HG03457 (cell line): ENCODE results near the gene ROBO2.

ENCODE experiments used
- ATAC-seq: cut with Tn5 transposase; IDR thresholded peaks from one replicate; pipeline ENCODE4 v1.9.1; 2021; ENCODE audit warnings: moderate number of reproducible peaks; ENCODE audit not compliant: unreplicated experiment

The ROBO2 gene

GRCh38 chr3:77321646-77322045, 281.7 kb downstream of the ROBO2 start:
- no peak for ATAC-seq

- no peak for ATAC-seq
Measured at GRCh38 chr3:77323626-77324025, 283.7 kb downstream of the ROBO2 start.

DNA sequence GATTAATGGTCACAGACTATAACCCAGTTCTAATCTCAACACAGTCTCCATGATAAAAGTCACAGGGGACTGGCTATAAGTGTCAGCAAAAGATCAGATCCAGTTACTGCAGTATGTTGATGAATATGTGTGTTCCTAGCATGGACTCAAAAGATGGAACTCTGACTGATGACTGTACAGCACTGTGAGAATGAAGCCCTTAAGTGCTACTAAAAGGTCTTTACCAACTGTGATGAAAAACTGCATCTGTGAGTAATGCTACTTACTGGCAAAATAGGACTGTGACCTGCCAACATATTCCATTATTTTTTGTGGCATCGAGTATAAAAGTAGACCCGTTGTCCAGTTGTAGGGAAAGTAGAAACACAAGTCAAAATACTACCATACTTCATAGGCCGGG, 284.2 kb downstream of the ROBO2 start:
- no peak for ATAC-seq

DNA sequence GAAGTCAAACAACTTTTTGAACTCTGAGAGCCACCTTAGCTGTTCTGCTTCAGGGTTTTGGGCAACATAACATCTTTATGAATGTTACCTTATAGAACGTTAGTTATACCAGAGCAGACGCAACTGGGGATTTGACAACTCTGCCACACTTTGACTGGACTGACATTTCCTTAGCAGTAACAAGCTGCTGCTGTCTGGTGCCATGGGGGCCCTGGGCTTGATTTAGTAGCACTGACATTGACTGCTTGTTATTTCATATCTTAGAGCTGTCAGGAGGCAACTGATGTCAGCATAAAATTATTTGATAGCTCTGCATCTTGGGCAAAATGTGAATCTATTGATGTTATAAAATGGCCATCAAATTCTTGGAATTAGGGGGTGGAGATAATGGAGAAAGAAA, 285.4 kb downstream of the ROBO2 start:
- no peak for ATAC-seq

DNA sequence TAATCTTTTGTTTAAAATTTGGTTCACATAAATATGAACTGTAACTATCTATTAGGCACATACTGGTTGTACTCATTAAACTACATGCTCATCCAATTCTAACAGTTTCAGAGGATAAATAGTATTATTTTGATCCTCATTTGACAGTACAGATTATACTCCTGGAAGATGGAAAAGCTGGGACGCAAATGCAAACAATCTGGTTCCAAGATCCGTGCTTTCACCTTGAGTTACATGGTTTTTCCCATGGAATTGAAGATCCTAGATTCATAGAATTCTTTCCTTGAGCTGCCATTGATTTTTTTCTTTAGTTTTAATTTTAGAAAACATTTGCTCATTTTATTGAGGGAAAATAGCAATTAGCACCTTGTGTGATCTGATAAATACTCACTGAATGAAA, 285.8 kb downstream of the ROBO2 start:
- ATAC-seq: no peak

- no peak for ATAC-seq
Measured at GRCh38 chr3:77326586-77326985, 286.7 kb downstream of the ROBO2 start.

DNA sequence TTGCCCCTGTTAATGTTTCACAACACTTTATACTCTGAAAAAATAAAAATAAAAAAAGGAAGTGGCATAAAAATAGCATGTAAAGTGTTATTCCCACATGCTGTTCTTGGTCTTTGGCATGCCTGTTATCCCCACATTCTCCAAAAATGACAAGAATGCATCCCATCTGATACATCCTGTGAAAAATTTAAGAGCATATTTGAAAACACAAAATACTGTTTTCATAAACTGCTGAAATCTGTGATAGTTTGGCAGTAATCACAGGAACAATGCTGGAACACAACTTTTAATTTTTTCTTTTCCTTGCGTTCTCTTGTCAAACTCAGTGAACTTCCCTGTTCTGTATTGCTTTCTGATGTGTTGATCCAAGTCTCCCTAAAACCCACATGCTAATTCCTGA, 288.8 kb downstream of the ROBO2 start:
- ATAC-seq: no peak

GRCh38 chr3:77329116-77329515, 289.2 kb downstream of the ROBO2 start:
- no peak for ATAC-seq

- no peak for ATAC-seq
Measured at GRCh38 chr3:77338195-77338594, 298.3 kb downstream of the ROBO2 start.

- ATAC-seq: no peak
Measured at GRCh38 chr3:77342027-77342426, 302.1 kb downstream of the ROBO2 start.

GRCh38 chr3:77342688-77343087, 302.8 kb downstream of the ROBO2 start:
- no peak for ATAC-seq

DNA sequence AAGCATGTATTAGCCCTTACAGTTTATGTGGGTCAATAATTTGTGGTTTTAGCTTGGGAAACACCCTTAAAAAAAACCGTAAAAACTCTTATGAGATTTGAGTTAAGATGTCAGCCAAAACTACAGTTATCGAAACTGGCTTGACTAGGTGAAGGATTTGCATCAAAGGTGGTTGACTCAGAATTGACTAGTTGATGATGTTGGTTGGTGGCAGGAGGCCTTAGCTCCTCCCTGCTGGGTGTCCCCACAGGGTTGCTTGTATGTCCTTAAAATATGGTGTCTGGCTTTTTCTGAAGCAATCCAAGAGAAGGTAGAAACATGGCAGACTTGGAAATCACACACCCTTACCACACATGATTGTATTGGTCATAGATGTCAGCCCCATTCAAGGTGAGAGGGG, 305.1 kb downstream of the ROBO2 start:
- ATAC-seq: no peak

GRCh38 chr3:77348244-77348855, 308.5 kb downstream of the ROBO2 start:
- no peak for ATAC-seq

- ATAC-seq: no peak
Measured at GRCh38 chr3:77354958-77355357, 315.1 kb downstream of the ROBO2 start.

DNA sequence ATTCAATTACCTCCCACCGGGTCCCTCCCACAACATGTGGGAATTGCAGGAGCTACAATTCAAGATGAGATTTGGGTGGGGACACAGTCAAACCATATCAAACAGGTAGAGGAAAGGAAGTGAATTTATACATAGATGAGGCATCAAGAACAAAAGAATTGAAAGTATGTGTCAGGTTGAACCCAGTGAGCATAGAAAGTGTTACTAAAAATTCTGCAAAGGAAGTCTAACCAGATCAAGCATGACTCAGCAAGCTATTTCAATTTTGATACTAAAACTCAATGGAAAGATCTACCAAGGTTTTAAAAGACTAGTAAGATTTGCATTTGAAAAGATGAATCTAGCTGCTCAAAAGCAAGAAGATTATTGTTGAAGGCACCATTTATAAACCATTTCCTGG, 323.0 kb downstream of the ROBO2 start:
- ATAC-seq: no peak

- ATAC-seq: no peak
Measured at GRCh38 chr3:77365152-77365551, 325.3 kb downstream of the ROBO2 start.

DNA sequence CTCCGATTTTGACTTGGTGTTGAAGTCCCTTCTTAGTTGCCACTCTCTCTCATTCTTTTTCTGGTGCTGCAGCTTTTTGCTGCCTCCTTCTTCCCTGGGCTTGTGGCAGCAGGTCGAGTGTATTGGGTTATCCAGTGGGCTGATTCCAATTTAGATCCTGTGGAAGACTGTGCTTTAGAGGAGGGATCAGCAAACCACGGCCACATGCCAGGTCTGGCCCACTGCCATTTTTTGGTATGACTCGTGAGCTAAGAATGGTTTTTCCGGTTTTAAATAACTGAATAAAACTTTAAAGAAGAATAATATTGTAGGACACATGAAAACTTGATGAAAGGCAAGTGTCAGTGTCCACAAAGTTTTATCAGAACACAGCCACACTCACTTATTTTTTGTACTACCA, 330.5 kb downstream of the ROBO2 start:
- no peak for ATAC-seq

DNA sequence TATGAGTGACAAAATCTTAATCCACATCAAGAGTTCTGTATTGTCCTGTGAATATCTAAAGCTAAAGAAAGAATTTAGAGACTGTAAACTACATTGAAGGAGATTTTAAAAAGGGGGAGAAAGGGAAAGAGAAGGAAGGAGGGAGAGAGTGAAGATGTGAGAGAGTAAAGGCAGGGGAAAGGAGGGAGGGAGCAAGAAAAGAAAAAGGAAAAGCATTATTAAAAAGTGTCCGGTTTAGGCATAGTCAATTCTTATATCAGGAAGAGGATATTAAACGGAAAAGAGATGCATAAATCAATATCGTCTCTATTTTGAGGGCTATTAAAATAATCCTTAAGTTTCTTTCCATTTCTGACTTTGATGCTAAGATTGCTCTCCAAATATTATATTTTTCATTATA, 332.1 kb downstream of the ROBO2 start:
- ATAC-seq: no peak

- ATAC-seq: no peak
Measured at GRCh38 chr3:77372634-77373346, 332.9 kb downstream of the ROBO2 start.

DNA sequence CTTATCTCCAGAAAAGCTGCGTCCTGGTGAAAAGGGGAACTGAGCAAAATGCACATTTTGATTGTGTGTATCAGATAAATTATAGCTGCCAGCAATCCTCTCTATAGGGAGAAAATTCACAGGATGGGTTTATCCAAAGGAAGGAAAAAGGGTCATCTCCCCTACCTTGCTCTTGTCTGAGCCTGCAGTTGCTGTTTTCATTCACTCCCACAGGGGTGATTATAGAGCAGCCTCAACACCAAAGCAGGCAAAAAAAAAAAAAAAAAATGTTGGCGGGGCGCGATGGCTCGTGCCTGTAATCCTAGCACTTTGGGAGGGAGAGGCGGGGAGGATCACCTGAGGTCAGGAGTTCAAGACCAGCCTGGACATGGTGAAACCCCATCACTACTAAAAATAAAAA, 333.7 kb downstream of the ROBO2 start:
- ATAC-seq: no peak

DNA sequence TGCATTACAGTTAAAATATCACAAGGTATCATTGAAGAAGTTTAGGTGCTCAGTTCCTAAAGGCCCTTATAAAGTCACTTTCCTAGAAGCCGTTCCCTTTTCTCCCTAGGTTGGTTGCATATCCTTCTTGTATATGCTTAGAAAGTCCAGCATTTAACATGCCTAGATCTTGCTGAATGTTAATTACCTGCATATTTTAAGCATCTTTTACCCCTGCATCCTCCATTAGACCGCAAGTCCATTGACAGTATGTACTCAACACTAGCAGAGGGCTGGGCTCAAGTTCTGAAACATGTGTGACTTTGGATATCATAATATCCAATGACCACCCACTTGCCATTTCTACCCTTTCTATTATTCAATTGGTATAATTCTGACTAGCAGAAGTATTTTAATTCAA, 336.6 kb downstream of the ROBO2 start:
- ATAC-seq: no peak

GRCh38 chr3:77377717-77378116, 337.8 kb downstream of the ROBO2 start:
- no peak for ATAC-seq

DNA sequence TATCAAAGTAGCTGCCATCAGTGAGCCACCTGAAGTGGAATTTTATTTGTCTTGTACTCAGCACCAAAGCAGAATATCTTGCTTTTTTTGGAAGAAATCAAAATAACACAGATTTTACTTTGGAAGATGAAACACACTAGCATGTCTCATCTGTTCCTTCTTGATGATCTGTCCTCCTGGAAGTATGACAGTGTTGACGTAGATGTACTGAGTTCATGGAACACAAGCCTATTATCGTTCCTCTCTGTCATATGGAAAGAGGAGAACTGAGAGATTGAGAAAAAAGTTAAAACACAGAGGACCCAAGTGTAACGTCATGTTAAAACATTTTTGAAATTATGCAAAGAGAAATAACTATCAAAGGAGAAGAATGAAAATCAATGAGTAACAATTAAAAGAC, 340.2 kb downstream of the ROBO2 start:
- ATAC-seq: no peak
